Activated CD8-positive, alpha-beta T cell treated with anti-CD3 and anti-CD28 coated beads for 36 hours (primary cell): ENCODE data around the gene DAPK3. TPM values are rescaled to one million over a fixed set of nuclear protein-coding genes. Genes with fewer than 3 reads are reported as not detected.

Experiments used
- ATAC-seq: fragments of 200-7000 bp; cut with Tn5 transposase; one replicate; pipeline ENCODE4 v1.10.0; 2021; ENCODE audit warnings: mild to moderate bottlenecking, moderate library complexity
- CTCF ChIA-PET: fragments of 350-600 bp; sonication (Branson Sonifier 250); formaldehyde crosslinking; loops from one replicate; lab custom pipeline; 2021; ENCODE audit warnings: antibody characterized with exemption; lab: Charles Lee
- POLR2A ChIA-PET: fragments of 350-600 bp; sonication (Branson Sonifier 250); formaldehyde crosslinking; loops from one replicate; lab custom pipeline; 2021; ENCODE audit warnings: antibody characterized with exemption; lab: Charles Lee
- DNase-seq: peaks from one replicate; pipeline ENCODE4 v3.0.0-alpha.2; 2020
- H3K27ac Mint-ChIP-seq: one replicate; pipeline ENCODE4 v1.8.0; 2021; ENCODE audit warnings: mild to moderate bottlenecking, mixed read lengths
- H3K27me3 Mint-ChIP-seq: one replicate; pipeline ENCODE4 v1.8.0; 2021; ENCODE audit warnings: mixed read lengths
- H3K36me3 Mint-ChIP-seq: one replicate; pipeline ENCODE4 v1.8.0; 2021; ENCODE audit warnings: low read depth, mixed read lengths
- H3K4me1 Mint-ChIP-seq: one replicate; pipeline ENCODE4 v1.8.0; 2021; ENCODE audit warnings: low read depth, mixed read lengths
- H3K4me3 Mint-ChIP-seq: one replicate; pipeline ENCODE4 v1.8.0; 2021; ENCODE audit warnings: mild to moderate bottlenecking, moderate library complexity, mixed read lengths
- H3K9me3 Mint-ChIP-seq: one replicate; pipeline ENCODE4 v1.8.0; 2021; ENCODE audit warnings: mixed read lengths
- CTCF ChIP-seq: fragments of 200-600 bp; IDR thresholded peaks from one replicate; pipeline ENCODE4 v1.8.0; 2022; ENCODE audit warnings: antibody characterized with exemption, mild to moderate bottlenecking
- intact Hi-C: fragments of 100-400 bp; cut with micrococcal nuclease; formaldehyde crosslinking; loops from one replicate; pipeline ENCODE4 v1.10.0; 2022
- microRNA-seq: library from miRNA; unstranded; fragments of <30 nt; microRNA quantifications from one replicate; pipeline ENCODE4 v1.2.0, GENCODE V29; 2022; ENCODE audit warnings: borderline microRNAs expressed, borderline replicate concordance
- total RNA-seq, 2 experiments: library from RNA; stranded (reverse); gene quantifications; one replicate each; pipeline ENCODE4 v1.2.3, GENCODE V29; 2021

The DAPK3 gene
- total RNA-seq, 2 experiments from 2014 or later: 27.2 to 27.5 TPM

- CTCF ChIA-PET: no interaction called here
- no peak overlapping the region for H3K27ac Mint-ChIP-seq
- H3K4me3 Mint-ChIP-seq: no peak overlapping the region
- POLR2A ChIA-PET: no interaction called here
- TF ChIP-seq CTCF: no peak
- no peaks in the 10 kb centered on the region for H3K36me3 Mint-ChIP-seq
- intact Hi-C loops: no loop called here
- ATAC-seq: no peak
- peaks cover 1% of the 10 kb centered on the region for H3K27me3 Mint-ChIP-seq
- no peak for DNase-seq
- peaks cover 2% of the 10 kb centered on the region for H3K9me3 Mint-ChIP-seq
- no peaks in the 10 kb centered on the region for H3K4me1 Mint-ChIP-seq
Measured at GRCh38 chr19:3916033-3916432, 54.9 kb downstream of the DAPK3 start.

GRCh38 chr19:3914199-3914598 is 56.7 kb downstream of the DAPK3 start:
- no peak overlapping the region for H3K4me3 Mint-ChIP-seq
- H3K4me1 Mint-ChIP-seq: no peaks in the 10 kb centered on the region
- H3K27me3 Mint-ChIP-seq: no peaks in the 10 kb centered on the region
- no peak for TF ChIP-seq CTCF
- CTCF ChIA-PET: no interaction called here
- no peaks in the 10 kb centered on the region for H3K36me3 Mint-ChIP-seq
- H3K9me3 Mint-ChIP-seq: peaks cover 9% of the 10 kb centered on the region
- intact Hi-C loops: no loop called here
- H3K27ac Mint-ChIP-seq: no peak overlapping the region
- ATAC-seq (no peak), DNase-seq (no peak)
- POLR2A ChIA-PET: no interaction called here

GRCh38 chr19:3910105-3910504 is 60.8 kb downstream of the DAPK3 start:
- ChIA-PET POLR2A (no interaction called here), CTCF (no interaction called here)
- Mint-ChIP-seq H3K4me3 (no peak overlapping the region), H3K27ac (no peak overlapping the region), H3K9me3 (peaks cover 10% of the 10 kb centered on the region), H3K4me1 (no peaks in the 10 kb centered on the region), H3K36me3 (no peaks in the 10 kb centered on the region), H3K27me3 (no peaks in the 10 kb centered on the region)
- no peak for TF ChIP-seq CTCF
- no peak for ATAC-seq
- no peak for DNase-seq
- intact Hi-C loops: no loop called here

Small RNA genes lying within 50 kb of the gene (microRNA-seq; reads per million reads assigned to microRNA genes)
- not detected for gene MIR637

Other genes with a start within 250 kb of the DAPK3 start
- 10 to 100 TPM; 28.0 to 29.1 TPM for gene APBA3, start 209.4 kb downstream of the DAPK3 start, total RNA-seq
- 10 to 100 TPM; 47.4 to 50.9 TPM for gene MRPL54, start 208.4 kb downstream of the DAPK3 start, total RNA-seq
- not detected for gene RAX2, start 198.9 kb downstream of the DAPK3 start, total RNA-seq
- gene MATK, start 184.7 kb downstream of the DAPK3 start, total RNA-seq: 10 to 100 TPM; 37.6 to 39.6 TPM
- under 1 TPM in 1 of 2 experiments, not detected in 1; 0.23 TPM for gene ZFR2, start 102.1 kb downstream of the DAPK3 start, total RNA-seq
- gene ATCAY, start 90.4 kb downstream of the DAPK3 start, total RNA-seq: not detected
- not detected for gene NMRK2, start 38.0 kb downstream of the DAPK3 start, total RNA-seq
- gene EEF2, start 14.4 kb upstream of the DAPK3 start, total RNA-seq: 1,000 to 10,000 TPM; 3,533 to 3,625 TPM
- gene PIAS4, start 36.6 kb upstream of the DAPK3 start, total RNA-seq: 10 to 100 TPM; 22.2 TPM
- gene ZBTB7A, start 95.8 kb upstream of the DAPK3 start, total RNA-seq: 10 to 100 TPM; 46.6 TPM
- 100 to 1,000 TPM; 141 to 145 TPM for gene MAP2K2, start 153.0 kb upstream of the DAPK3 start, total RNA-seq
- gene CREB3L3, start 182.5 kb upstream of the DAPK3 start, total RNA-seq: not detected
- gene SIRT6, start 211.5 kb upstream of the DAPK3 start, total RNA-seq: 10 to 100 TPM; 26.9 to 28.3 TPM
- 1 to 10 TPM; 1.6 to 1.8 TPM for gene ANKRD24, start 211.6 kb upstream of the DAPK3 start, total RNA-seq